NT2/D1 (cell line): ENCODE data around the gene TLCD2.
"Not testable (repeated sequence)": the region's sequence is repeated elsewhere in the genome, so short reads cannot be mapped to it uniquely, and the experiment has no call there.

Source experiments
- DNase-seq: peaks from one replicate; pipeline ENCODE4 v3.0.0-alpha.2; 2011; ENCODE audit warnings: low read depth, low spot score
- H3K27me3 ChIP-seq: 2 replicates; pipeline ENCODE4 v1.6.0; 2011; ENCODE audit warnings: mild to moderate bottlenecking; ENCODE audit not compliant: insufficient read length, insufficient read depth
- H3K36me3 ChIP-seq: 2 replicates; pipeline ENCODE4 v1.6.1; 2011; ENCODE audit warnings: mild to moderate bottlenecking, low read length, mixed read lengths; ENCODE audit not compliant: insufficient read depth, insufficient read length
- H3K4me1 ChIP-seq: 2 replicates; pipeline ENCODE4 v1.5.1; 2011; ENCODE audit not compliant: insufficient read depth, insufficient read length
- H3K4me3 ChIP-seq: 2 replicates; pipeline ENCODE4 v1.5.1; 2011; ENCODE audit warnings: low read depth; ENCODE audit not compliant: insufficient read length
- H3K9ac ChIP-seq: 2 replicates; pipeline ENCODE4 v1.6.0; 2011; ENCODE audit warnings: low read depth; ENCODE audit not compliant: insufficient read length
- H3K9me3 ChIP-seq: 2 replicates; pipeline ENCODE4 v1.5.1; 2011; ENCODE audit warnings: mild to moderate bottlenecking, low read length; ENCODE audit not compliant: insufficient read depth
- SUZ12 ChIP-seq: IDR thresholded peaks from 2 replicates; pipeline ENCODE4 v1.6.1; 2011; ENCODE audit not compliant: insufficient read length, insufficient read depth; ENCODE audit errors: extremely low read depth
- YY1 ChIP-seq: IDR thresholded peaks from 2 replicates; pipeline ENCODE4 v1.6.1; 2011; ENCODE audit not compliant: insufficient read length, insufficient read depth
- ZNF274 ChIP-seq: IDR thresholded peaks from 2 replicates; pipeline ENCODE4 v1.6.1; 2011; ENCODE audit warnings: mild to moderate bottlenecking, low read depth, low read length

Gene TLCD2

GRCh38 chr17:1742371-1743087, 32.4 kb upstream of the TLCD2 start, which contains the start of gene SERPINF2:
Gene SERPINF2, plus strand, starts transcription at chr17:1742871. Its CDS starts 2,125 bp downstream, at chr17:1744996.
- Histone ChIP-seq H3K36me3 (peaks cover 5% of the 10 kb centered on the region), H3K9me3 (peaks cover 54% of the 10 kb centered on the region; the same call in 1 of the 2 replicates), H3K9ac (no peak within 1 kb of the TSS), H3K4me3 (no peak within 1 kb of the TSS), H3K27me3 (no peaks in the 10 kb centered on the region), H3K4me1 (no peaks in the 10 kb centered on the region)
- no peak for TF ChIP-seq ZNF274
- TF ChIP-seq YY1: no peak
- TF ChIP-seq SUZ12: no peak
- DNase-seq: no peak

GRCh38 chr17:1741899-1742298, 31.7 kb upstream of the TLCD2 start:
- H3K4me1 ChIP-seq: not testable (repeated sequence)

GRCh38 chr17:1737531-1738291, 27.5 kb upstream of the TLCD2 start:
- Histone ChIP-seq H3K9ac (no peak overlapping the region), H3K27me3 (no peaks in the 10 kb centered on the region), H3K4me3 (no peak overlapping the region), H3K36me3 (peaks cover 25% of the 10 kb centered on the region), H3K4me1 (no peaks in the 10 kb centered on the region), H3K9me3 (peaks cover 44% of the 10 kb centered on the region; the same call in 1 of the 2 replicates)
- DNase-seq: no peak
- TF ChIP-seq SUZ12 (no peak), YY1 (no peak), ZNF274 (no peak)

More at GRCh38 chr17:1741899-1742298, 31.7 kb upstream of the TLCD2 start:
- Histone ChIP-seq H3K9me3 (peaks cover 61% of the 10 kb centered on the region; the same call in 1 of the 2 replicates), H3K36me3 (peaks cover 11% of the 10 kb centered on the region)
- not testable (repeated sequence) for DNase-seq, H3K9ac ChIP-seq, H3K4me3 ChIP-seq, H3K27me3 ChIP-seq

GRCh38 chr17:1736348-1737281, 26.4 kb upstream of the TLCD2 start:
- H3K9me3 ChIP-seq: peaks cover 33% of the 10 kb centered on the region; the same call in 1 of the 2 replicates
- no peak for DNase-seq
- H3K36me3 ChIP-seq: peaks cover 27% of the 10 kb centered on the region
- TF ChIP-seq ZNF274: no peak
- no peak for TF ChIP-seq SUZ12
- TF ChIP-seq YY1: no peak
- H3K4me1 ChIP-seq: no peaks in the 10 kb centered on the region
- no peaks in the 10 kb centered on the region for H3K27me3 ChIP-seq
- no peak overlapping the region for H3K9ac ChIP-seq
- H3K4me3 ChIP-seq: no peak overlapping the region

GRCh38 chr17:1735834-1736347, 25.7 kb upstream of the TLCD2 start:
- Histone ChIP-seq H3K4me3 (no peak overlapping the region), H3K9ac (no peak overlapping the region), H3K27me3 (no peaks in the 10 kb centered on the region), H3K9me3 (peaks cover 30% of the 10 kb centered on the region; the same call in 1 of the 2 replicates), H3K36me3 (peaks cover 27% of the 10 kb centered on the region), H3K4me1 (no peaks in the 10 kb centered on the region)
- TF ChIP-seq YY1: no peak
- TF ChIP-seq ZNF274: no peak
- TF ChIP-seq SUZ12: no peak
- DNase-seq: no peak

GRCh38 chr17:1735418-1735817, 25.2 kb upstream of the TLCD2 start:
- Histone ChIP-seq H3K9ac (no peak overlapping the region), H3K27me3 (no peaks in the 10 kb centered on the region), H3K36me3 (peaks cover 30% of the 10 kb centered on the region), H3K4me1 (no peaks in the 10 kb centered on the region), H3K4me3 (no peak overlapping the region), H3K9me3 (peaks cover 30% of the 10 kb centered on the region; the same call in 1 of the 2 replicates)
- TF ChIP-seq ZNF274: no peak
- no peak for TF ChIP-seq YY1
- no peak for TF ChIP-seq SUZ12
- no peak for DNase-seq
